ENCODE measurements around the gene C10orf67.
"Not testable (repeated sequence)": the region's sequence is repeated elsewhere in the genome, so short reads cannot be mapped to it uniquely, and the experiment has no call there.

The C10orf67 gene

DNA sequence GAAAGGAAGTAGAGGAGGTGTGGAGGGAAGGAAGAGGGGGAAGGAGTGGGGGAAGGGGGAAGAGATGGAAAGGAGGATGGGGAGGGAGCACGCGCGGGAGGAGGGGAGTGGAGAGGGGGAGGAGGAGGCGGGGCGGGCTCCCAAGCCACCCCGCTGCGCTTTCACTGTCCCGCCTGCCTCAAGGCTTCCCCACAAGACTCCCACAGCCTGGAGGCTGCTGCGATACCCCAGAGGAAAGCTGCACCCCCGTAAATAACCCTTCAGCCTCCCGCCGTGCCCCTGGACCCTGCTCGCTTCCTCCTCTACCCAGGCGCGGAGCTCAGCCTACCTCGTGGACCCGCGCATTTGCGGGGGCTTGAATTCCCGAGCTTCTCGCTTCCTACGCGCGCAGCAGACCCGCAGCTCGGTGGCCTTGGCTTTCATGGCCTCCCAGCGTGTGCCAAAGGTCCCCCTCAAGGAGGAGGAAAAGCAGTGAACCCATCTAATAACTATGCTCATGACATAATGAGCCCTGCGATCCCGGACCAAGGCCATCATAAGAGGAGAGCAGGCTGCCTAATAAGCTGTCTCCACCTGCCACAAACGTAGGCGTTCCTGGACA is at the start of gene C10orf67:
Gene C10orf67, minus strand, starts transcription at position 557 of the 601 bp plus-strand sequence. Its CDS starts 23 bp downstream, at position 534.
- DNase-seq (ENCODE audit: low read depth in 2 of 2, low spot score in 1 of 2) = no peak

DNA sequence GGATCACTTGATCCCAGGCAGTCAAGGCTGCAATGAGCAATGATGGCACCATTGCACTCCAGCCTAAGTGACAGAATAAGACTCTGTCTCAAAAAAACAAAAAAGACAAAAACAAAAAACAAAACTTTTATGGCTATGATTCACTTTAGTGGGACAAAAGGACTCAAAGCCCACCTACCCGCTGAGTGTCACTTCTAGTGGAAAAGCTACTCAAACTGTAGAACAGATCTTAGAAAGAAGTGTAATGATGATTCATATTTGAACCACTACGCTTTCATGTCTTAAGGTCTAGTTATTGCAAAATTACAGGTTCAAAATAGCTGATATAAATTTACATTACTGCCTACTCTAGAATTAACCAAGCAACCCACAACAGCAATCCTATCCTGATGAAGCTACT is 47.2 kb upstream of the C10orf67 start:
- DNase-seq (ENCODE audit: low read depth in 2 of 2, low spot score in 1 of 2) = no peak

- DNase-seq (ENCODE audit: low read depth in 2 of 2, low spot score in 1 of 2) = no peak
Measured at GRCh38 chr10:23390809-23391208, 46.2 kb upstream of the C10orf67 start.

DNA sequence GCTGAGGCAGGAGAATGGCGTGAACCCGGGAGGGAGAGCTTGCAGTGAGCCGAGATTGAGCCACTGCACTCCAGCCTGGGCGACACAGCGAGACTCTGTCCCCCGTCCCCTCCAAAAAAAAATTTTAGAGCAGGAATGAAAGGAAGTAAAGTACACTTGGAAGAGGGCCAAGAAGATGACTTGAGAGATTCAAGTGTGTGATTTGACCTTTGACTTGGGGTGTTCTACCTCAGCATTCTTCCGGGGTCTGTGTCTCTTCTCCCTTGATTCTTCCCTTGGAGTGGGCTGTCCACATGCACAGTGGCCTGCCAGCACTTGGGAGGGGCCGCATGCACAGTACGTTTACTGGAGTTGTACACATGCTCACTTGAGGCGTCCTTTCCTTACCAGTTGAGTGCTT is 45.8 kb upstream of the C10orf67 start:
- not testable (repeated sequence) for DNase-seq (ENCODE audit: low read depth in 2 of 2, low spot score in 1 of 2)

DNA sequence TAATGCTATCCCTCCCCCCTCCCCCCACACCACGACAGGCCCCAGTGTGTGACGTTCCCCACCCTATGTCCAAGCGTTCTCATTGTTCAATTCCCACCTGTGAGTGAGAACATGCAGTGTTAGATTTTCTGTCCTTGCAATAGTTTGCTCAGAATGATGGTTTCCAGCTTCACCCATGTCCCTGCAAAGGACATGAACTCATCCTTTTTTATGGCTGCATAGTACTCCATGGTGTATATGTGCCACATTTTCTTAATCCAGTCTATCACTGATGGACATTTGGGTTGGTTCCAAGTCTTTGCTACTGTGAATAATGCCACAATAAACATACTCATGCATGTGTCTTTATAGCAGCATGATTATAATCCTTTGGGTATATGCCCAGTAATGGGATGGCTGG is 42.9 kb upstream of the C10orf67 start:
- DNase-seq (ENCODE audit: low read depth in 2 of 2, low spot score in 1 of 2) = not testable (repeated sequence)

DNA sequence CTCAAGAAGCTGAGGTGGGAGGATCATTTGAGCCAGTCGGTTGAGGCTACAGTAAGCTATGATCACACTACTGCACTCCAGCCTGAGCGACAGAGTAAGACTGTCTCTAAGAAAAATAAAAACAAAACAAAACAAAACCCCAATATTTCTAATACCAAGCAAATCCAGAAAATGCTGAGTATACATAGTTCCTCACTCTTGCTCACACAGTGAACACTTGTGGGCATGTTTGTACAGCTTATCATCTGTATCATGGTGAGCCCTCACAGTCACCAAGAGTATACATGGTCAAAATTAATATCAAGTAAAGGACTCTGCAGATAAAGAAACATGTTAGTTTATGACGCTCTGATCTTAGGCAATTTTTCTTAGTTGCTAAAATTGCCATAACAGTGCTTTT is 41.5 kb upstream of the C10orf67 start:
- no peak for DNase-seq (ENCODE audit: low read depth in 2 of 2, low spot score in 1 of 2)

DNA sequence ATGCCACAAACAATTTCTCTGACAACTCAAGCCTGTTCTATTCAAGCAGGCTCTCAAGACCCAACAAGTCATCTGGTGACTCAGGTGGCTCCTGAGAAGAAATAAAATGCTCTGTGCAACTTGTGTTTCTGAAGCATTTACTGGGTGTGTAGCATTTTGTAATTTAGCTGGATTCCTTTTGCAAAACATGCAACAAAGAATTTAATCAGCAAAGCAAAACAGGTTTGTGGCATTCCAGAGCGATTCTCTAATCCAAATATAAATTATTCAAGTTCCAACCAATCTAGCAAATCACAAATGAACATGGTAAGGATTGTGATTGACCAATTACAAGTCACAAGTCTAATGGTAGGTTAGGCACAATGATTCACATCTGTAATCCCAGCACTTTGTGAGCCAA is 39.8 kb upstream of the C10orf67 start:
- DNase-seq (ENCODE audit: low read depth in 2 of 2, low spot score in 1 of 2) = no peak

DNA sequence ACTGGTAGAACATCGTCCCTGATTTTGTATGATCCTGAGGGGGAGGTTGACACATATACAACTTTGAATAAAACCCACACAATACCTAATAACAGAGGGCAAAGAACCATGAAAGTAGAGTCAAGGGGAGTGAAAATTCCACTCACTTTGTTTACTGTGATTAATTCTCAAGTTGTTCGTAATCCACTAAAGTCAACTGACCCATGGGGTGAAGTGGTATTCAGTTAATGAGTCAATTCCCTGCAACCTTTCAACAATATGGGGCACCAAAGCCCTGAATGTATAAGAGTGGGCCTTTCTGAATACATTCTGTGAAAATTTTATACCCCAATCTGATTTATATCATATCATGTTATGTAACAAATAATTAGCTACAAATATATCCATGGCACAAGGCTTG is 39.0 kb upstream of the C10orf67 start:
- DNase-seq (ENCODE audit: low read depth in 2 of 2, low spot score in 1 of 2) = no peak

DNA sequence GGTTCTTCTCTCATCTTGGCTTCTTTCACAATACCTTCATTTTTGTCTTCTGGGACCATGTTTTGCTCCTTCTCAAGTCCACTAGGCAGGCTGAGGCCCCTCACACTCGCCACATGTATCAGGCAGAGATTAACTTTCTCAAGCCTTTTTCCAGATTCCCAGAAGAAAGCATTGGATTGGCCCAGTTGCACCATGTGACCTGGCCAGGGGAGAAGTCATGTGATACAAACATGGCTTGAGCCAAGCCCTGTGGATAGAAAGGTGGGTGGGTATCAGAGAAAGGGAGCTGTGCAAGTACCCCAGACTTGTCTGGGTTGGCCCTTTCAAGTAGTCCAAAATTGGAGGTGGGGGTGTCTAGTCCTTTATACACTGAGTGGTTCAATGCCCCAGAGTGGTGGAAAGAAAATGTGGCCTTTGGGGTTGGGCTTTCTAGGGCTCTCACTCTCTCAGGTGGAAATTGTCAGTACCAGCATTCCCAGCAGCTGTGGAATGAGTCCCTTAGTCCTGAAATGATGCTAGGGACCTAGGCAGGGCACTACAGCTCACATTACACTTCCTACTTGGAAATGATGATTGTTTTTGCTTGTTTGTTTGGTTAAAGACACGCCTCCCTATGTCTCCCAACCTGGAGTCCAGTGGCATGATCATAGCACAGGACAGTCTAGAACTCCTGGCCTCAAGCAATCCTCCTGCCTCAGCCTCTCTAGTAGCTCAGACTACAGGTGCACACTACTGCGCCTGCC is 36.9 kb upstream of the C10orf67 start:
- no peak for DNase-seq (ENCODE audit: low read depth in 2 of 2, low spot score in 1 of 2)

GRCh38 chr10:23379686-23380085 is 35.1 kb upstream of the C10orf67 start:
- no peak for DNase-seq (ENCODE audit: low read depth in 2 of 2, low spot score in 1 of 2)

DNA sequence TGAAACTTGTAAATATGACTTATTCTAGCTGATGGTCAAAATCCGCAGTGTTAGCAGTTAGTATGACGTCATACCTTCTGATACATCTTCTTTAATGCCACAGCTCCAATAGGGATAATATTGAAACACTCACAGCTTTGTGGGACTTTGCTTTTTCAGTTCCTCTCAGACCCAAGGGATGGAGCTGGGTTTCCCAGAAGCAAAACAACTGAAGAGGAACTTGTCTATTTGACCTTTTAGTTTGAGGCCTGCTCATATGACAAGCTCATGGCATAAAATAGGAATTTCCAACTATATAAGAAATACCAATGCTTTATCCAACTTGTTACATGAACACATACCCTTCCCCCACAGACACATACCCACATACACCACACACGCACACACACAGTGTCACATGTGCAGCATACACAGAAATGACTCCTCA is 31.6 kb upstream of the C10orf67 start:
- no peak for DNase-seq (ENCODE audit: low read depth in 2 of 2, low spot score in 1 of 2)

DNA sequence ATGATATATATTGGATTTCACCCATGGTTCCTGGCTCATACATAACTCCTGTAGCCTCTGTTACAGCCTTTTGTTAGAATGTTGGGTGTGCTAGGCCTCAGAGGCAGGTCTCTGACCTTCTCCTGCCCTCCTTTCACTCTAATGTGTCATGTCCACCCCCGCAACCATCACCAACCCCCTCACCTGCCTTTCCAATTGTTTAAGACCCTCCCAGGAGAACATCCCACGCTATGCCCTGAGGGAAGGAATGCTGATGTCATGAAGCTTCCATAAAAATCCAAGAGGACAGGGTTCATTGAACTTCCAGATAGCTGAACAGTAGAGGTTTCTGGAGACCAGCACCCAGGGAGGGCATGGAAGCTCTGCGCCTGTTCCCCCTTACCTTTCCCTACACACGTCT is 30.8 kb upstream of the C10orf67 start:
- DNase-seq (ENCODE audit: low read depth in 2 of 2, low spot score in 1 of 2) = no peak

- no peak for DNase-seq (ENCODE audit: low read depth in 2 of 2, low spot score in 1 of 2)
Measured at GRCh38 chr10:23373156-23373555, 28.6 kb upstream of the C10orf67 start.

GRCh38 chr10:23371073-23371472 is 26.5 kb upstream of the C10orf67 start:
- DNase-seq (ENCODE audit: low read depth in 2 of 2, low spot score in 1 of 2) = no peak

DNA sequence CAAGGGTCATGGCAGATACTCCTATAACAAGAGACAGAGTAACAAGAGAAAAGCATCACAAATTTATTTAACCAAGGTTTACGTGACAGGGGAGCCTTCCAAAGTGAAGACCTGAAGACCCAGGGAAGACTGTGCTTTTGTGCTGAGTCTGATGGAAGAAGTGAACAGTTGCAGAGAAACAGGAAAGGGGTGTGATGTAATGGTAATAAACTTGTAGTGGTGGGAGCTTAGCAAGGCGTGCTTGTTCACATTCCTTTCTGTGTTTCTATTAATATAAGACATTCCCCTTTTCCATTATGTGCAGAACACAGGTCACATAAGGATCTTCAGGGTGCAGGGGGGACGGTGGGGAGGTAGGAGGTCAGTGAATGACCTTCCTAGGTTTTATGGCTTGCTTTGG is 25.5 kb upstream of the C10orf67 start:
- DNase-seq (ENCODE audit: low read depth in 2 of 2, low spot score in 1 of 2) = no peak

GRCh38 chr10:23368816-23369640 is 24.4 kb upstream of the C10orf67 start:
- no peak for DNase-seq (ENCODE audit: low read depth in 2 of 2, low spot score in 1 of 2)

DNA sequence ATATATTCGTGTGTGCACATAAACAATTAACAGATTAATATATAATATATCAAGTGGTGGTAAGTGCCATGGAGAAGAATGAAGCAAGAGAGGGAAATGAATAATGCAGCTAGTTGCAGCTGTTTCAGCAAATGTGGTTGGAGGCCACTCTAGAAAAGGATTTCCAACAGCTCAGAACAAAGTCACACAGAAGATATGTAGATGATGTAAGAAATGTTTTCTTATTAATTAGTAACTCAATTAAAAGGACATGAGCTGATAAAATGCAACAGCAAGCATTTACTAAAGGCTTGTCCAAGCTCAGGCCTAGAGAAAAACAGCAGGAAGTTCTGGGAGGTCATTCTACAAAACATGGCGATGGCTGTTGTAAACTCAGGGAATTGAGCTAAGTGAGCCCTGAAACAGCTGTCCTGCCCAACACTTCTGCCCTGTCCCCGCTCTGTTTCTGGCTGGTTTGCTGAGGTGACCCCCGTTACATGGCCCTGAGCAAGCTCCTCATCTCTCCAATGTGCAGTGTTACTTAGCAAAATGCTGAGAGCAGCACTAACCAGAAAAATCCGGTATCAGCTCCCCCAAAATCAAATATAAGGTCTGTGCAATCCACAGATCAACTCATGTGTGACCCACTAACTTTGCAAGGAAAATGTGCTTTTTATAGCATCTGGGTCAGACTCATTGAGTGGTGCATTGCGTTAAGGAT is 23.4 kb upstream of the C10orf67 start:
- DNase-seq (ENCODE audit: low read depth in 2 of 2, low spot score in 1 of 2) = no peak

DNA sequence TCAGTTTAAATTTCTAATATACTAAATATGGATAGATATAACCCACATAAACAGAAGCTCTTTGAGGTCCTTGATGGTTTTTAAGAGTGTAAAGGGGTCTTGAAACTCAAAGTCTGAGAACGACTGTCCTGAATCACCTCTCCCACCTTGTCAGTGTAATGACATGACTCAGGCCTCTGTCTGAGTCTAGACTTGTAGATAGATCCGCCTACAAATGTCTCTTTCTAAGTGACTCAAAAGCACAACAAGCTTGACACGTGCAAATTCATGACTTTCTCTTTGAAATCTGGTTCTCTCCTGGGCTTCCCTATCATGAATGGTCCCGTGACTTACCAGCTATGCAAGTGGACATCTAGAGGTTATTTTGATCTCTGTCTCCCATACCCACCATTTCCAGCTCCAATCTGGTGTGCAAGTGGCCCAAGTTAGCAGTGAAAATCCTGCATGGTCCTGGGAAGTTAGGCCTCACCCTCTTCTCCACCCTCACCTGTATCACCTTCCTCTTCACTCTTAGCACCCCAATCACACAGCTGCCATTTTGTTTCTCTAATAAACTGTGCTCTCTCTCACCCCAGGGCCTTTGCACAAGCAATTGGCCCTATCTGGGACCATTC is 20.9 kb upstream of the C10orf67 start:
- not testable (repeated sequence) for DNase-seq (ENCODE audit: low read depth in 2 of 2, low spot score in 1 of 2)

DNA sequence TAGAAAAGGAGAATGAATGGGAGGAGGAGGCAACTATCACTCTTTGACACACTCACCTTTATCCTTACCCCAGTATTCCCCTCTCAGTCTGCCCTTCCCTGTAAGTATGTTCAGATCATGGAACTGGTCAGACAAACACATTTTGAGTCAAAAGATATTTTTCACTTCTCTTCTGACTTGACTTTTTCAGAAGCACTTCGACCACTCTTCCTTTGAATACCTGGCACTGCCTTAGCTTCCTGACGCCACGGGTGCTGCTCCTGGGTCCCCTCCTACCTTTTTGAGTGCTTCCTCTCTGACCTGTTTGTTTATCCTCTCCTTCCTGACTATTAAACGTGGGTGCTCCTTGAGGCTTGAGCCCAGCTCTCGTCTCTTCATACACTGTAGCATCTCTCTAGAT is 19.8 kb upstream of the C10orf67 start:
- DNase-seq (ENCODE audit: low read depth in 2 of 2, low spot score in 1 of 2) = no peak

DNA sequence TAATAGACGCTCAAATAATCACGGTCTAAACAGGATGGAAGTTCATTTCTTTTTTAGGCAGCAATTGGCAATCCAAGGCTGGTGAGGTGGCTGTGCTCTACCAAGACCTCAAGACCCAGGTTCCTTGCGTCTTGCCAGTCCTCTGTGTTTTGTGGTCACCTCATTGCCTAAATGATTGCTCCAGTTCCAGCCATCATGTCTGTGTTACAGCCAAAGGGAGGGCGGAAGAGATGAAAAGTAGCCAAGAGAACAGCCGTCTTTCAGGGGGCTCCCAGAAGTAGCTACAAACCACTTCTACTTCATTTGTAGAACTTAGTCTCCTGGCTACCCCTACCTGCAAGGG is 19.2 kb upstream of the C10orf67 start:
- no peak for DNase-seq (ENCODE audit: low read depth in 2 of 2, low spot score in 1 of 2)

Measured in stimulated activated CD8-positive, alpha-beta memory T cell treated with anti-CD3 and anti-CD28 coated beads, Interleukin-4, amount 100 ng/mL, for 1 hour (primary cell).